Measurements from ENCODE around the gene PPP1R15B.

DNA sequence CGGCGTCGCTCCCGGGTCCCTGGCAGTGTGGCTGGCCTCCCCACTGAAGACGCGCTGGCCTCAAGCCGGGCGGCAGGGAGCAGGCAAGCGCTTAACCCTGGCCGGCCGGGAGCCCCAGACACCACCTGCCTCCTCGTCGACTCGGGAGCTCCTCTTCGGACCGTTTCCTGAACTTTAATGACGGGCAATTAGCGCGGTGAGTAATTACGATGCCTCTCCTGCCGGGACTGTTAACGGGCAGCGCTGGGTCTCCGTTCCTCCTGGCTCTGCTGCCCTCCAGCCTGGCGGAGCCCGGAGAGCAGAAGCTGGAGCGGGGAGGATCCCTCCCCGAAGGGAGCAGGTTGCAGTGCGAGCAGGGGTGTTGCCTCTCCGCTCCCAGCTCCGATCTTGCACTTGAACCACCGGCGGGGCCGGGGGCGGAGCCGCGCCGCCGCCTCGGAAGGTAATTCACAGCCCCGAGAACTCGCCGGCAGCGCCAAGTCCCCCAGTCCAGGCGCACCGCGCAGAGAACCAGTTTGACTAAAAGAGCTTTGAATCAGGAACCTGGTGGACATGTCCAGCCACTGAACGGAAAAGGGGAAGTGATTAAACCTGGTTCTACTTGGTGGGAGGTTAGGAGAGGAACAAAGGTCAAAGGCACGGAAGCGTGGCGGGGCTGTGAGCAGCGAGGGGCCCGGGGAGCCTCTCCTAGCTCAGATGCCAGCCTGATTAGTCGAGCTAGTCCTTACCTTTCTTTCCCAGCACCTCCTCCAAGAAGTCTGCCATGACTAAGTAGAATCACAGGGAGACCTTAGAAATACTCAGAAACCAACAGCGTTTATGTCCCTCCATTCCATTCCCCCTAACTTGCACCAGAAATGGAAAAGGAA is 33.6 kb downstream of the PPP1R15B start:
- TF ChIP-seq, protein P1, sequence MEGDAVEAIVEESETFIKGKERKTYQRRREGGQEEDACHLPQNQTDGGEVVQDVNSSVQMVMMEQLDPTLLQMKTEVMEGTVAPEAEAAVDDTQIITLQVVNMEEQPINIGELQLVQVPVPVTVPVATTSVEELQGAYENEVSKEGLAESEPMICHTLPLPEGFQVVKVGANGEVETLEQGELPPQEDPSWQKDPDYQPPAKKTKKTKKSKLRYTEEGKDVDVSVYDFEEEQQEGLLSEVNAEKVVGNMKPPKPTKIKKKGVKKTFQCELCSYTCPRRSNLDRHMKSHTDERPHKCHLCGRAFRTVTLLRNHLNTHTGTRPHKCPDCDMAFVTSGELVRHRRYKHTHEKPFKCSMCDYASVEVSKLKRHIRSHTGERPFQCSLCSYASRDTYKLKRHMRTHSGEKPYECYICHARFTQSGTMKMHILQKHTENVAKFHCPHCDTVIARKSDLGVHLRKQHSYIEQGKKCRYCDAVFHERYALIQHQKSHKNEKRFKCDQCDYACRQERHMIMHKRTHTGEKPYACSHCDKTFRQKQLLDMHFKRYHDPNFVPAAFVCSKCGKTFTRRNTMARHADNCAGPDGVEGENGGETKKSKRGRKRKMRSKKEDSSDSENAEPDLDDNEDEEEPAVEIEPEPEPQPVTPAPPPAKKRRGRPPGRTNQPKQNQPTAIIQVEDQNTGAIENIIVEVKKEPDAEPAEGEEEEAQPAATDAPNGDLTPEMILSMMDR (IDR thresholded peaks at IDR 0.05; ENCODE audit: low read depth, low read length, missing input control) = no peak
- TF ChIP-seq RAD21 (IDR thresholded peaks at IDR 0.05) = peak in 1 of 2 donors; percentile 14
